HEK293 (cell line): Measurements from ENCODE around the gene DHRS3.

ENCODE experiments used
- HOXC10 ChIP-seq: sonication (generic); formaldehyde crosslinking; IDR thresholded peaks from 2 replicates; pipeline ENCODE4 v1.8.1; 2023; ENCODE audit warnings: mild to moderate bottlenecking, missing genetic modification reagents
- KLF1 ChIP-seq: fragments of 450-650 bp; formaldehyde crosslinking; IDR thresholded peaks from 2 replicates; pipeline ENCODE4 v1.5.1; 2016; ENCODE audit warnings: missing biosample characterization, missing genetic modification characterization
- MEIS1 ChIP-seq: sonication (generic); formaldehyde crosslinking; IDR thresholded peaks from 2 replicates; pipeline ENCODE4 v1.8.1; 2022; ENCODE audit warnings: missing genetic modification reagents, mild to moderate bottlenecking, borderline replicate concordance
- PBX3 ChIP-seq: sonication (generic); formaldehyde crosslinking; IDR thresholded peaks from 2 replicates; pipeline ENCODE4 v1.8.1; 2022; ENCODE audit warnings: mild to moderate bottlenecking, moderate library complexity, missing genetic modification reagents
- SCRT2 ChIP-seq: fragments of 450-650 bp; formaldehyde crosslinking; IDR thresholded peaks from 2 replicates; pipeline ENCODE4 v1.5.1; 2016; ENCODE audit warnings: missing biosample characterization, missing genetic modification characterization
- SP7 ChIP-seq: fragments of 450-650 bp; formaldehyde crosslinking; IDR thresholded peaks from 2 replicates; pipeline ENCODE4 v1.5.1; 2016; ENCODE audit warnings: missing biosample characterization, missing genetic modification characterization
- ZBTB21 ChIP-seq: fragments of 450-650 bp; formaldehyde crosslinking; IDR thresholded peaks from 2 replicates; pipeline ENCODE4 v1.5.1; 2017; ENCODE audit warnings: missing biosample characterization, missing genetic modification characterization
- ZBTB7A ChIP-seq: fragments of 450-650 bp; formaldehyde crosslinking; IDR thresholded peaks from 2 replicates; pipeline ENCODE4 v1.5.1; 2016; ENCODE audit warnings: low read depth, missing biosample characterization, missing genetic modification characterization
- ZBTB8A ChIP-seq: fragments of 450-650 bp; formaldehyde crosslinking; IDR thresholded peaks from 2 replicates; pipeline ENCODE4 v1.5.1; 2016; ENCODE audit warnings: missing biosample characterization, missing genetic modification characterization
- ZIC2 ChIP-seq: fragments of 450-650 bp; formaldehyde crosslinking; IDR thresholded peaks from 2 replicates; pipeline ENCODE4 v1.5.1; 2016; ENCODE audit warnings: missing biosample characterization, missing genetic modification characterization
- ZNF112 ChIP-seq: fragments of 450-650 bp; formaldehyde crosslinking; IDR thresholded peaks from 2 replicates; pipeline ENCODE4 v1.5.0; 2017; ENCODE audit warnings: missing biosample characterization, missing genetic modification characterization
- ZNF157 ChIP-seq: fragments of 450-650 bp; formaldehyde crosslinking; IDR thresholded peaks from 2 replicates; pipeline ENCODE4 v1.5.1; 2016; ENCODE audit warnings: missing biosample characterization, missing genetic modification characterization
- ZNF19 ChIP-seq: fragments of 450-650 bp; formaldehyde crosslinking; IDR thresholded peaks from 2 replicates; pipeline ENCODE4; 2016; ENCODE audit warnings: missing biosample characterization, missing genetic modification characterization, low read depth
- ZNF24 ChIP-seq: fragments of 450-650 bp; formaldehyde crosslinking; IDR thresholded peaks from 2 replicates; pipeline ENCODE4 v1.5.1; 2016; ENCODE audit warnings: missing biosample characterization, missing genetic modification characterization
- ZNF302 ChIP-seq: fragments of 450-650 bp; formaldehyde crosslinking; IDR thresholded peaks from 2 replicates; pipeline ENCODE4 v1.5.1; 2016; ENCODE audit warnings: missing biosample characterization, missing genetic modification characterization, low read depth
- ZNF311 ChIP-seq: fragments of 450-650 bp; formaldehyde crosslinking; IDR thresholded peaks from 2 replicates; pipeline ENCODE4 v1.5.1; 2017; ENCODE audit warnings: missing biosample characterization, missing genetic modification characterization, borderline replicate concordance
- ZNF335 ChIP-seq: fragments of 450-650 bp; formaldehyde crosslinking; conservative IDR thresholded peaks from 2 replicates; pipeline ENCODE4 v1.5.1; 2016; ENCODE audit warnings: missing biosample characterization, missing genetic modification characterization
- ZNF398 ChIP-seq: fragments of 450-650 bp; formaldehyde crosslinking; IDR thresholded peaks from 2 replicates; pipeline ENCODE4 v1.5.1; 2017; ENCODE audit warnings: missing biosample characterization, missing genetic modification characterization
- ZNF416 ChIP-seq: fragments of 450-650 bp; formaldehyde crosslinking; IDR thresholded peaks from 2 replicates; pipeline ENCODE4 v1.5.1; 2016; ENCODE audit warnings: missing biosample characterization, missing genetic modification characterization
- ZNF514 ChIP-seq: fragments of 450-650 bp; formaldehyde crosslinking; IDR thresholded peaks from 2 replicates; pipeline ENCODE4 v1.5.1; 2016; ENCODE audit warnings: missing biosample characterization, missing genetic modification characterization
- ZNF560 ChIP-seq: fragments of 450-650 bp; formaldehyde crosslinking; IDR thresholded peaks from 2 replicates; pipeline ENCODE4 v1.5.1; 2017; ENCODE audit warnings: missing biosample characterization, missing genetic modification characterization, borderline replicate concordance
- ZNF610 ChIP-seq: fragments of 450-650 bp; formaldehyde crosslinking; IDR thresholded peaks from 2 replicates; pipeline ENCODE4 v1.5.1; 2016; ENCODE audit warnings: missing biosample characterization, missing genetic modification characterization, borderline replicate concordance
- ZNF626 ChIP-seq: fragments of 450-650 bp; sonication (Bioruptor Pico); formaldehyde crosslinking; IDR thresholded peaks from 2 replicates; pipeline ENCODE4 v1.5.1; 2018; ENCODE audit warnings: missing biosample characterization, missing genetic modification characterization, inconsistent platforms
- ZNF791 ChIP-seq: fragments of 450-650 bp; formaldehyde crosslinking; IDR thresholded peaks from 2 replicates; pipeline ENCODE4 v1.5.1; 2016; ENCODE audit warnings: missing biosample characterization, missing genetic modification characterization
- ZSCAN16 ChIP-seq: fragments of 450-650 bp; formaldehyde crosslinking; IDR thresholded peaks from 2 replicates; pipeline ENCODE4 v1.5.1; 2016; ENCODE audit warnings: missing biosample characterization, missing genetic modification characterization
- TF ChIP-seq, protein P1 (sequence below): fragments of 450-650 bp; formaldehyde crosslinking; IDR thresholded peaks from 2 replicates; pipeline ENCODE4 v1.5.1; 2016; ENCODE audit warnings: missing biosample characterization, missing genetic modification characterization
- TF ChIP-seq, protein P2 (sequence below): fragments of 450-650 bp; formaldehyde crosslinking; IDR thresholded peaks from 2 replicates; pipeline ENCODE4 v1.5.1; 2016; ENCODE audit warnings: missing biosample characterization, missing genetic modification characterization
- TF ChIP-seq, protein P3 (sequence below): IDR thresholded peaks from 2 replicates; pipeline ENCODE4 v1.6.1; 2011; ENCODE audit warnings: mild to moderate bottlenecking, low read depth, low read length, borderline replicate concordance
- TF ChIP-seq, protein P4 (sequence below): fragments of 450-650 bp; formaldehyde crosslinking; IDR thresholded peaks from 2 replicates; pipeline ENCODE4 v1.5.1; 2016; ENCODE audit warnings: missing biosample characterization, missing genetic modification characterization
- TF ChIP-seq, protein P5 (sequence below): fragments of 450-650 bp; formaldehyde crosslinking; IDR thresholded peaks from 2 replicates; pipeline ENCODE4 v1.5.1; 2016; ENCODE audit warnings: missing biosample characterization, missing genetic modification characterization

DHRS3 gene

GRCh38 chr1:12539705-12540579 lies 78.1 kb downstream of the DHRS3 start (continued):
- TF ChIP-seq ZNF311 (no peak), ZNF560 (tag by site-specific recombination) (no peak), ZSCAN16 (no peak), ZNF157 (tag by site-specific recombination) (no peak), SCRT2 (tag by site-specific recombination) (no peak), ZNF302 (no peak), PBX3 (CRISPR knock-in tag) (no peak), ZBTB7A (tag by site-specific recombination) (no peak), ZNF791 (tag by site-specific recombination) (no peak), ZBTB21 (tag by site-specific recombination) (peak; percentile 87), ZNF626 (tag by site-specific recombination) (no peak), SP7 (tag by site-specific recombination) (peak; percentile 89), ZBTB8A (tag by site-specific recombination) (peak; percentile 30; the same call in 1 of the 2 replicates), ZNF24 (peak; percentile 69; the same call in 1 of the 2 replicates), ZNF112 (tag by site-specific recombination) (no peak), ZNF610 (tag by site-specific recombination) (no peak), ZNF19 (no peak), MEIS1 (CRISPR knock-in tag) (0 out of 2 replicates have a peak, but pooled peaks have one; percentile 40), ZIC2 (peak; percentile 94), ZNF398 (tag by site-specific recombination) (peak; percentile 82), KLF1 (tag by site-specific recombination) (peak; percentile 10; the same call in 1 of the 2 replicates), ZNF514 (tag by site-specific recombination) (no peak), ZNF335 (0 out of 2 replicates have a peak, but pooled peaks have one; percentile 40), ZNF416 (tag by site-specific recombination) (no peak), HOXC10 (no peak)
- TF ChIP-seq, protein P1, sequence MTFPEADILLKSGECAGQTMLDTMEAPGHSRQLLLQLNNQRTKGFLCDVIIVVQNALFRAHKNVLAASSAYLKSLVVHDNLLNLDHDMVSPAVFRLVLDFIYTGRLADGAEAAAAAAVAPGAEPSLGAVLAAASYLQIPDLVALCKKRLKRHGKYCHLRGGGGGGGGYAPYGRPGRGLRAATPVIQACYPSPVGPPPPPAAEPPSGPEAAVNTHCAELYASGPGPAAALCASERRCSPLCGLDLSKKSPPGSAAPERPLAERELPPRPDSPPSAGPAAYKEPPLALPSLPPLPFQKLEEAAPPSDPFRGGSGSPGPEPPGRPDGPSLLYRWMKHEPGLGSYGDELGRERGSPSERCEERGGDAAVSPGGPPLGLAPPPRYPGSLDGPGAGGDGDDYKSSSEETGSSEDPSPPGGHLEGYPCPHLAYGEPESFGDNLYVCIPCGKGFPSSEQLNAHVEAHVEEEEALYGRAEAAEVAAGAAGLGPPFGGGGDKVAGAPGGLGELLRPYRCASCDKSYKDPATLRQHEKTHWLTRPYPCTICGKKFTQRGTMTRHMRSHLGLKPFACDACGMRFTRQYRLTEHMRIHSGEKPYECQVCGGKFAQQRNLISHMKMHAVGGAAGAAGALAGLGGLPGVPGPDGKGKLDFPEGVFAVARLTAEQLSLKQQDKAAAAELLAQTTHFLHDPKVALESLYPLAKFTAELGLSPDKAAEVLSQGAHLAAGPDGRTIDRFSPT (tag by site-specific recombination), result 0 out of 2 replicates have a peak, but pooled peaks have one; percentile 40
- TF ChIP-seq, protein P2, sequence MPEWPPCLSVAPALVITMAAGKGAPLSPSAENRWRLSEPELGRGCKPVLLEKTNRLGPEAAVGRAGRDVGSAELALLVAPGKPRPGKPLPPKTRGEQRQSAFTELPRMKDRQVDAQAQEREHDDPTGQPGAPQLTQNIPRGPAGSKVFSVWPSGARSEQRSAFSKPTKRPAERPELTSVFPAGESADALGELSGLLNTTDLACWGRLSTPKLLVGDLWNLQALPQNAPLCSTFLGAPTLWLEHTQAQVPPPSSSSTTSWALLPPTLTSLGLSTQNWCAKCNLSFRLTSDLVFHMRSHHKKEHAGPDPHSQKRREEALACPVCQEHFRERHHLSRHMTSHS (tag by site-specific recombination), result no peak
- TF ChIP-seq, protein P3, sequence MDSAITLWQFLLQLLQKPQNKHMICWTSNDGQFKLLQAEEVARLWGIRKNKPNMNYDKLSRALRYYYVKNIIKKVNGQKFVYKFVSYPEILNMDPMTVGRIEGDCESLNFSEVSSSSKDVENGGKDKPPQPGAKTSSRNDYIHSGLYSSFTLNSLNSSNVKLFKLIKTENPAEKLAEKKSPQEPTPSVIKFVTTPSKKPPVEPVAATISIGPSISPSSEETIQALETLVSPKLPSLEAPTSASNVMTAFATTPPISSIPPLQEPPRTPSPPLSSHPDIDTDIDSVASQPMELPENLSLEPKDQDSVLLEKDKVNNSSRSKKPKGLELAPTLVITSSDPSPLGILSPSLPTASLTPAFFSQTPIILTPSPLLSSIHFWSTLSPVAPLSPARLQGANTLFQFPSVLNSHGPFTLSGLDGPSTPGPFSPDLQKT, result no peak
- TF ChIP-seq, protein P4, sequence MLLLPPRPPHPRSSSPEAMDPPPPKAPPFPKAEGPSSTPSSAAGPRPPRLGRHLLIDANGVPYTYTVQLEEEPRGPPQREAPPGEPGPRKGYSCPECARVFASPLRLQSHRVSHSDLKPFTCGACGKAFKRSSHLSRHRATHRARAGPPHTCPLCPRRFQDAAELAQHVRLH, result peak; percentile 92
- TF ChIP-seq, protein P5, sequence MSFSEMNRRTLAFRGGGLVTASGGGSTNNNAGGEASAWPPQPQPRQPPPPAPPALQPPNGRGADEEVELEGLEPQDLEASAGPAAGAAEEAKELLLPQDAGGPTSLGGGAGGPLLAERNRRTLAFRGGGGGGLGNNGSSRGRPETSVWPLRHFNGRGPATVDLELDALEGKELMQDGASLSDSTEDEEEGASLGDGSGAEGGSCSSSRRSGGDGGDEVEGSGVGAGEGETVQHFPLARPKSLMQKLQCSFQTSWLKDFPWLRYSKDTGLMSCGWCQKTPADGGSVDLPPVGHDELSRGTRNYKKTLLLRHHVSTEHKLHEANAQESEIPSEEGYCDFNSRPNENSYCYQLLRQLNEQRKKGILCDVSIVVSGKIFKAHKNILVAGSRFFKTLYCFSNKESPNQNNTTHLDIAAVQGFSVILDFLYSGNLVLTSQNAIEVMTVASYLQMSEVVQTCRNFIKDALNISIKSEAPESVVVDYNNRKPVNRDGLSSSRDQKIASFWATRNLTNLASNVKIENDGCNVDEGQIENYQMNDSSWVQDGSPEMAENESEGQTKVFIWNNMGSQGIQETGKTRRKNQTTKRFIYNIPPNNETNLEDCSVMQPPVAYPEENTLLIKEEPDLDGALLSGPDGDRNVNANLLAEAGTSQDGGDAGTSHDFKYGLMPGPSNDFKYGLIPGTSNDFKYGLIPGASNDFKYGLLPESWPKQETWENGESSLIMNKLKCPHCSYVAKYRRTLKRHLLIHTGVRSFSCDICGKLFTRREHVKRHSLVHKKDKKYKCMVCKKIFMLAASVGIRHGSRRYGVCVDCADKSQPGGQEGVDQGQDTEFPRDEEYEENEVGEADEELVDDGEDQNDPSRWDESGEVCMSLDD, result peak; percentile 53; the same call in 1 of the 2 replicates
